ENCODE results near the gene MCMBP. TPM values are rescaled to one million over a fixed set of nuclear protein-coding genes. Genes with fewer than 3 reads are reported as not detected.

Gene MCMBP
- total RNA-seq, 5 donors from 2014 or later (not counting 1 experiment from before 2014, with no cell fraction given), result 32.3 to 50.2 (median 48.8) TPM

GRCh38 chr10:119786117-119786769, 86.4 kb downstream of the MCMBP start:
- Histone ChIP-seq H3K27ac (ENCODE audit: low read length) (no peak overlapping the region), H3K4me1 (ENCODE audit: control insufficient read depth in 1 of 2, extremely low read depth in 1 of 2, insufficient read depth in 2 of 2, low read length in 2 of 2) (peaks cover 6 to 19% of the 10 kb centered on the region in 2 experiments), H3K4me3 (ENCODE audit: control insufficient read depth in 1 of 2, extremely low read depth in 1 of 2, low read length in 1 of 2) (no peak overlapping the region), H3K27me3 (replicated peaks in 1 of 2; ENCODE audit: control insufficient read depth in 2 of 2, extremely low read depth in 1 of 2, insufficient read depth in 2 of 2, low read length in 1 of 2) (no peaks in the 10 kb centered on the region), H3K36me3 (ENCODE audit: control insufficient read depth in 2 of 2, extremely low read depth in 1 of 2, insufficient read depth in 1 of 2, low read length in 1 of 2) (no peaks in the 10 kb centered on the region), H3K9me3 (no peaks in the 10 kb centered on the region)
- H3K9me3 Mint-ChIP-seq, result no peaks in the 10 kb centered on the region
- no peak overlapping the region for H3K4me3 Mint-ChIP-seq
- peak in 1 of 35 experiments; percentile 9 for DNase-seq
- H3K36me3 Mint-ChIP-seq, result peaks cover 4% of the 10 kb centered on the region
- WGBS (ENCODE audit: insufficient coverage), result no CpG with 5 or more reads among the region's 5 CpGs
- ChIA-PET CTCF (no interaction called here), POLR2A (interaction anchor here in 1 of 2 donors (0.5 kb wide), 1 partner anchor 24 kb away, joined by 3 read pairs; no protein-coding TSS in a partner anchor)
- peaks cover 29 to 39% (median 34%) of the 10 kb centered on the region in 3 donors for H3K4me1 Mint-ChIP-seq
- H3K27ac Mint-ChIP-seq, result no peak overlapping the region
- H3K27me3 Mint-ChIP-seq, result no peaks in the 10 kb centered on the region
- no peak for ATAC-seq (replicated peaks in 1 of 4)

GRCh38 chr10:119784340-119785067, 88.1 kb downstream of the MCMBP start:
- peak in 3 of 4 experiments; percentile 69 to 91 (median 77) for ATAC-seq (replicated peaks in 1 of 4)
- WGBS (ENCODE audit: insufficient coverage), result 12% methylated on average over 3 of the region's 7 CpGs
- DNase-seq, result peak in 6 of 35 experiments; percentile 2 to 37 (median 4)
- Mint-ChIP-seq H3K4me1 (peaks cover 29 to 39% (median 34%) of the 10 kb centered on the region in 3 donors), H3K9me3 (no peaks in the 10 kb centered on the region), H3K4me3 (peak overlapping the region in 2 of 3 donors; percentile 9 to 29), H3K27me3 (no peaks in the 10 kb centered on the region), H3K27ac (peak overlapping the region; percentile 7 to 50), H3K36me3 (peaks cover 4% of the 10 kb centered on the region)
- ChIA-PET CTCF (interaction anchor here in 1 of 2 donors (0.6 kb wide), 1 partner anchor 32 kb away, joined by 3 read pairs; no protein-coding TSS in a partner anchor), POLR2A (interaction anchor here (0.6 to 0.7 kb wide), 2 partner anchors 17 to 209 kb away, joined by 6 read pairs; no protein-coding TSS in a partner anchor)
- H3K36me3 ChIP-seq (ENCODE audit: control insufficient read depth in 2 of 2, extremely low read depth in 1 of 2, insufficient read depth in 1 of 2, low read length in 1 of 2), result no peaks in the 10 kb centered on the region
- H3K27ac ChIP-seq (ENCODE audit: low read length), result no peak overlapping the region
- H3K9me3 ChIP-seq, result peaks cover 3% of the 10 kb centered on the region
- H3K4me1 ChIP-seq (ENCODE audit: control insufficient read depth in 1 of 2, extremely low read depth in 1 of 2, insufficient read depth in 2 of 2, low read length in 2 of 2), result peaks cover 6 to 19% of the 10 kb centered on the region in 2 experiments
- H3K27me3 ChIP-seq (replicated peaks in 1 of 2; ENCODE audit: control insufficient read depth in 2 of 2, extremely low read depth in 1 of 2, insufficient read depth in 2 of 2, low read length in 1 of 2), result no peaks in the 10 kb centered on the region
- H3K4me3 ChIP-seq (ENCODE audit: control insufficient read depth in 1 of 2, extremely low read depth in 1 of 2, low read length in 1 of 2), result no peak overlapping the region

- Mint-ChIP-seq H3K27me3 (no peaks in the 10 kb centered on the region), H3K4me1 (peaks cover 29 to 42% (median 34%) of the 10 kb centered on the region in 3 donors), H3K4me3 (no peak overlapping the region), H3K36me3 (peaks cover 7% of the 10 kb centered on the region), H3K27ac (no peak overlapping the region), H3K9me3 (no peaks in the 10 kb centered on the region)
- ATAC-seq (replicated peaks in 1 of 4) (no peak), DNase-seq (no peak)
- POLR2A ChIA-PET, result no interaction called here
- no CpG with 5 or more reads among the region's 7 CpGs for WGBS (ENCODE audit: insufficient coverage)
- Histone ChIP-seq H3K9me3 (peaks cover 3% of the 10 kb centered on the region), H3K27ac (ENCODE audit: low read length) (no peak overlapping the region), H3K36me3 (ENCODE audit: control insufficient read depth in 2 of 2, extremely low read depth in 1 of 2, insufficient read depth in 1 of 2, low read length in 1 of 2) (no peaks in the 10 kb centered on the region), H3K4me3 (ENCODE audit: control insufficient read depth in 1 of 2, extremely low read depth in 1 of 2, low read length in 1 of 2) (no peak overlapping the region), H3K27me3 (replicated peaks in 1 of 2; ENCODE audit: control insufficient read depth in 2 of 2, extremely low read depth in 1 of 2, insufficient read depth in 2 of 2, low read length in 1 of 2) (no peaks in the 10 kb centered on the region), H3K4me1 (ENCODE audit: control insufficient read depth in 1 of 2, extremely low read depth in 1 of 2, insufficient read depth in 2 of 2, low read length in 2 of 2) (peaks cover 6 to 19% of the 10 kb centered on the region in 2 experiments)
- CTCF ChIA-PET, result no interaction called here
Observed at GRCh38 chr10:119783665-119784027, 89.0 kb downstream of the MCMBP start.

- no CpG with 5 or more reads among the region's 4 CpGs for WGBS (ENCODE audit: insufficient coverage)
- Histone ChIP-seq H3K27me3 (replicated peaks in 1 of 2; ENCODE audit: control insufficient read depth in 2 of 2, extremely low read depth in 1 of 2, insufficient read depth in 2 of 2, low read length in 1 of 2) (no peaks in the 10 kb centered on the region), H3K27ac (ENCODE audit: low read length) (no peak overlapping the region), H3K9me3 (peaks cover 3% of the 10 kb centered on the region), H3K4me1 (ENCODE audit: control insufficient read depth in 1 of 2, extremely low read depth in 1 of 2, insufficient read depth in 2 of 2, low read length in 2 of 2) (peaks cover 6 to 19% of the 10 kb centered on the region in 2 experiments), H3K4me3 (ENCODE audit: control insufficient read depth in 1 of 2, extremely low read depth in 1 of 2, low read length in 1 of 2) (no peak overlapping the region), H3K36me3 (ENCODE audit: control insufficient read depth in 2 of 2, extremely low read depth in 1 of 2, insufficient read depth in 1 of 2, low read length in 1 of 2) (no peaks in the 10 kb centered on the region)
- no peak for ATAC-seq (replicated peaks in 1 of 4)
- DNase-seq, result no peak
- Mint-ChIP-seq H3K4me1 (peaks cover 29 to 42% (median 33%) of the 10 kb centered on the region in 3 donors), H3K27me3 (no peaks in the 10 kb centered on the region), H3K36me3 (peaks cover 11% of the 10 kb centered on the region), H3K4me3 (no peak overlapping the region), H3K9me3 (no peaks in the 10 kb centered on the region), H3K27ac (no peak overlapping the region)
- POLR2A ChIA-PET, result no interaction called here
- CTCF ChIA-PET, result no interaction called here
Observed at GRCh38 chr10:119782981-119783664, 89.5 kb downstream of the MCMBP start.

- ChIA-PET POLR2A (no interaction called here), CTCF (no interaction called here)
- Histone ChIP-seq H3K27me3 (replicated peaks in 1 of 2; ENCODE audit: control insufficient read depth in 2 of 2, extremely low read depth in 1 of 2, insufficient read depth in 2 of 2, low read length in 1 of 2) (no peaks in the 10 kb centered on the region), H3K36me3 (ENCODE audit: control insufficient read depth in 2 of 2, extremely low read depth in 1 of 2, insufficient read depth in 1 of 2, low read length in 1 of 2) (no peaks in the 10 kb centered on the region), H3K4me3 (ENCODE audit: control insufficient read depth in 1 of 2, extremely low read depth in 1 of 2, low read length in 1 of 2) (no peak overlapping the region), H3K27ac (ENCODE audit: low read length) (no peak overlapping the region), H3K4me1 (ENCODE audit: control insufficient read depth in 1 of 2, extremely low read depth in 1 of 2, insufficient read depth in 2 of 2, low read length in 2 of 2) (peaks cover 3 to 15% of the 10 kb centered on the region in 2 experiments), H3K9me3 (peaks cover 3% of the 10 kb centered on the region)
- no peaks in the 10 kb centered on the region for H3K27me3 Mint-ChIP-seq
- DNase-seq (no peak), ATAC-seq (replicated peaks in 1 of 4) (no peak)
- H3K9me3 Mint-ChIP-seq, result no peaks in the 10 kb centered on the region
- H3K4me1 Mint-ChIP-seq, result peaks cover 21 to 35% (median 26%) of the 10 kb centered on the region in 3 donors
- WGBS (ENCODE audit: insufficient coverage), result 90% methylated on average over 2 of the region's 2 CpGs
- no peak overlapping the region for H3K27ac Mint-ChIP-seq
- peaks cover 7% of the 10 kb centered on the region for H3K36me3 Mint-ChIP-seq
- no peak overlapping the region for H3K4me3 Mint-ChIP-seq
Observed at GRCh38 chr10:119781498-119781897, 91.1 kb downstream of the MCMBP start.

GRCh38 chr10:119780879-119781480, 91.7 kb downstream of the MCMBP start:
- peaks cover 3 to 15% of the 10 kb centered on the region in 2 experiments for H3K4me1 ChIP-seq (ENCODE audit: control insufficient read depth in 1 of 2, extremely low read depth in 1 of 2, insufficient read depth in 2 of 2, low read length in 2 of 2)
- H3K4me3 Mint-ChIP-seq, result no peak overlapping the region
- peaks cover 7% of the 10 kb centered on the region for H3K36me3 Mint-ChIP-seq
- ChIA-PET CTCF (no interaction called here), POLR2A (no interaction called here)
- no peaks in the 10 kb centered on the region for H3K36me3 ChIP-seq (ENCODE audit: control insufficient read depth in 2 of 2, extremely low read depth in 1 of 2, insufficient read depth in 1 of 2, low read length in 1 of 2)
- H3K27me3 Mint-ChIP-seq, result no peaks in the 10 kb centered on the region
- H3K4me3 ChIP-seq (ENCODE audit: control insufficient read depth in 1 of 2, extremely low read depth in 1 of 2, low read length in 1 of 2), result no peak overlapping the region
- no peak overlapping the region for H3K27ac Mint-ChIP-seq
- 100% methylated on average over 1 of the region's 5 CpGs for WGBS (ENCODE audit: insufficient coverage)
- peaks cover 3% of the 10 kb centered on the region for H3K9me3 ChIP-seq
- H3K4me1 Mint-ChIP-seq, result peaks cover 20 to 31% (median 26%) of the 10 kb centered on the region in 3 donors
- no peaks in the 10 kb centered on the region for H3K27me3 ChIP-seq (replicated peaks in 1 of 2; ENCODE audit: control insufficient read depth in 2 of 2, extremely low read depth in 1 of 2, insufficient read depth in 2 of 2, low read length in 1 of 2)
- no peak for ATAC-seq (replicated peaks in 1 of 4)
- no peak overlapping the region for H3K27ac ChIP-seq (ENCODE audit: low read length)
- DNase-seq, result no peak
- no peaks in the 10 kb centered on the region for H3K9me3 Mint-ChIP-seq

Data from T-cell (primary cell).